Embryonic facial prominence (tissue), 1 donor: ENCODE data around the gene DNAJC13.
"Not testable (repeated sequence)": the region's sequence is repeated elsewhere in the genome, so short reads cannot be mapped to it uniquely, and the experiment has no call there.

Source experiments
- DNase-seq: peaks from one replicate; pipeline ENCODE4 v3.0.0-alpha.2; 2016; ENCODE audit errors: extremely low spot score

The DNAJC13 gene

DNA sequence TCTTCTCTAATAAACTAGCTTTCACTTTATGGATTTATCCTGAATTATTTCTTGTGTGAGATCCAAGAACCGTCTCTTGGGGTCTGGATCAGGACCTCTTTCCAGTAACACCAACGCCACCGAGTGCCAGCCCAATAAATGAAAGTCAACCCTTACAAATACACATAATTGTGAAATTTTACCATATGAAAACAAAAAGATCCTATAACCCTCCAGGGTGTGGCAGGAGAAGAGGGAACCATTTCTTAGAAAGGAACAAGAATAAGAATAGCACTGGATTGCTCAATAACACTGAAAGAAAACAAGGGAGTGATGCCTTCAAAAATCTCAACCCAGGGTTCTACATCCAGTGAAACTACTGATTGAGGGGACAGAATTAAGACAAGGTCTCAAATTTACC lies 128.2 kb downstream of the DNAJC13 start:
- no peak for DNase-seq

DNA sequence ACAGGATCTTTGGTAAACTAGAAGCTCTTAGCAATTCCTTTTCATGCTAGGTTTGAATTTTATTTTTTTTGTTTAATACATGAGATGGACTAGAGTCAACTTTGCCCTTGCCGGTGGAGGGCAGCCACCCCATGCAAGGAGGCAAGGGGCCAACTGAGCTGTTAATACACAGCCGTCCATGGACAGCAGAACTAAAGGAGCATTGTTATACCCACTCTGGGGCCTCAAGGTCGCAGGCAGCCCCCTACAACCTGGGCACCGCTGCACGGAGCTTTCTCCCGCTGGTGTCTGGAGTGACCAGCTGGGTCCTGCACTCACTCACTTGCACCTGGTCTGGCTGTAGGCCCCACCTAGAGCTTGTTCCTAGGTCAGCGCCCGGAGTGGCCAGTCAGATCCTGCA lies 131.9 kb downstream of the DNAJC13 start:
- no peak for DNase-seq

DNA sequence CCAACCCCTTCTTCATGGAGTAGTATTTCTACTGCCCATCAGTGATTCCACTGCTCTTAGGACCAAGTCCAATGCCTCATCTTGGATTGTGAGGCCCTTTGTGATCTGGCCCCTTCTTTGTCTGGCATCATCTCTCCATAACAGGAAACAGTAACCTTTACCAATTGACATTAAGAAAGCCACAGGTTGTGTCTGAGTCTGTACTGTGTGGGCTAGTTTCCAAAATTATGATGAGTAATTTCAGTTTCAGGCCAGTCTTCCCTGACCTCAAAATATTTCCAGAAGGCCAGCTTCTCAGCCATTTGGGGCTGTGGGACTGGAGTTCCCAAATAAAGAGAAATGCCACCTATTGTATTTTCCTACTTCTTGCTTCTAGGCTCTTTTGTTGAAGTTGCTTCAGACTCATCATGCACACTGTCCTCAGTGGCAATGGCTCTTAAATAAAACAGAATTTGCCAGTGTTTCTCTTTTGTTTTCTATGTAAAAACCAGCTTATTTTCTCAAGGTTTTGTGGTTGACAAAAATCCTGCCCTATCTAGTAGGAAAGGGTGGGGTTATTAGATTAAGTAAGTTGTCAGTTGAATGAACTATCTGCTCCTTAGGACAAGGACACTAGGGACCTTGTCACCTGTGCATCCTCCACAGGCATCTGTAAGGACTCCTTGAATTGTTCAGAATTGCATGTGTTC lies 132.7 kb downstream of the DNAJC13 start:
- DNase-seq = no peak

DNA sequence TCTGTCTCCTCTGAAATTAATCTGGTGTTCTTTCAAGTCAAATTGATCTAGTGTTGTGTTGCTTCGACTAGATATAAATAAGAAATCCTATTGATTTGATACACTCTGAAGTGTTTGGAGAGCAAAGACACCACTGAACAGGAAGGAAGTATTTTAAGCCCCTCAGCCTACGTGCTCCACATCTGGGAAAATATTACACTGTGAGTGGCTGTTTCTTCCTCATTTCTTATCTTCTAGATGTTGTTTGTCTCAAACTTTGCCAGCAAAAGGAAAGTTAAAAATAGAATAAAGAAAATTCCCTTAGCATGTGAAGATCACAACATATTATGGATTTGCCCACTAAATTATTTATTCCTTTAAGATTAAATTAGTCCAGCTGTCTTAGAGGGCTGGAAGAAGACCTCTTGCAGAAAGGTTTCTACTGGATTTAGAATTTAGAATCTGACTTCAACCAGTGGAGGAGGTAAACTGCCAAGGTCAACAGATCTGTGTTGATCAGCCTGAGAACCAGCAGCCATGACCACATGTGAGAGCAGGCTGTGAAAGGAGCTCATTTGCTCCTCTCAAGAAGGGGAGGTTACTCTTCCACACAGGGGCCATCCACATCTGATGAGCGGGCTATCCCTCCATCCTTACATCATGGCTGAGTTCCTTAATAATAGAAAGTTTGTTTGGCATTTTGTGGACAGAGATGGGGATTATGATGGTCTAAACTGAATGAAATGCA lies 133.4 kb downstream of the DNAJC13 start:
- no peak for DNase-seq

DNA sequence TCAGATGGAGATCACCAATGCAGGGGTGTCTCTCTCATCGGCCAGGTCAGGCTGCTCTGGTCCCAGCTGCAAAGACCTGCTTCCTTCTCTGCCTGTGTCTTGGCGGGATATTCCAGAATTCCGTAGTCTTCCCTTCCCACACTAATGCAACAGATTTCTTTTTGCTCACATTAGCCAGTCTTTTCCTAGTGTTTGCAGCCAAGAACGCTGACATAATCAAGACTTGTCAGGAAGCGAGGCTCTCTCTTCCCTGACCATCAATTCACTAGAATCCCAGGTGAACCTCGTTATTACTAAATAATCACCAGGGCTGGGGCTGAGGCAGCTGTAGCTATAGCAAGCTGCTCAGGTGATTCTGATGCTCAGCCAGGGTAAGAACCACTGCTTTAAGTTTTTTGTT lies 136.5 kb downstream of the DNAJC13 start:
- DNase-seq = no peak

DNA sequence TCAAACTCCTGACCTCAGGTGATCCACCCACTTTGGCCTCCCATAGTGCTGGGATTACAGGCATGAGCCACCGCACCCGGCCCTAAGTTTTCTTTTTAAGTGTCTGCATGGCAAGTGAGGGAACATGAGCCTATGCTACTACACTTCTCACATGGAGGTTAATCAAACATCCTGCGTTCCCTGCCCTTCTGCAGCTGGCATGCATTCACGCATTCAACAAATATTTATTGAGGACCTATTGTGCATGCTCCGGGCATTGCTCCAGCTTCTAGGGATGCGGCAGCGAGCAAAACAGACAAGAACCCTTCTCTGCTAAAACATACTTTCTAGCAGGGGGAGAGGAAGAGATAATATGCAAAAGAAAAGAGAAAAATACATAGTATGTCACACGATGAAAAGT lies 137.1 kb downstream of the DNAJC13 start:
- DNase-seq = no peak

DNA sequence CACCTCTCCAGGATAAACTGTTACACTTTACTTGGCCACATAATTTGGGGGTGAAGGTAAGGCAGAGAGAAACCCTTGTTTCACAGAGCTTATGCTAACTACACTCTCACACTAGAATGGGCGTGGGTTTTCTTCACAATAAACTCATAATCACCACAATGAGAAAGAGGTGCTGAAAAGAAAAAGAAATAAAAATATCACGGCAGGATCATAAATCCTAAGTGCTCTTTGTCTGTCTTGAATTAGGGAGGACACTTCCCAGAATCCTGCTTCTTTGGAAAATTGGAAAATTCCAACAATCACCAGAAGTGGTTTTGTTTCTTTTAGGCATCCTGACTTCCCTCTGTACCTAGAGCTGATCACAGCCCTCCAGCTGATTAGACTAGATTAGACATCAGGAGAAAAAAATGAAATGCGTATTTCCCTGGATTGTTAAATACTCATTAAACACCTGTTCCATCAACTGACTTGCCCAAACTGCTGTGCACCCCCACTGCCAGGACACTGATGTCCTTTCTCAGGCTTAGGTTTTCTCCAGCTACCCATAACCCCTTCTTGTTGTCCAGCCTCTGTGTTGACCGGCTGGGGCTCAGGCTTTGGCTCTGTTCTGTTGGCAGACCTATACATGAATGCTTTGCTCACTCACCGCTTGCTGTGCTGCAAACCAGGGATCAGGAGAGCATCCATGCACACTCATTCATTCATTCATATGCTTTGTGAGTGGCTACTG lies 138.2 kb downstream of the DNAJC13 start:
- DNase-seq = no peak

DNA sequence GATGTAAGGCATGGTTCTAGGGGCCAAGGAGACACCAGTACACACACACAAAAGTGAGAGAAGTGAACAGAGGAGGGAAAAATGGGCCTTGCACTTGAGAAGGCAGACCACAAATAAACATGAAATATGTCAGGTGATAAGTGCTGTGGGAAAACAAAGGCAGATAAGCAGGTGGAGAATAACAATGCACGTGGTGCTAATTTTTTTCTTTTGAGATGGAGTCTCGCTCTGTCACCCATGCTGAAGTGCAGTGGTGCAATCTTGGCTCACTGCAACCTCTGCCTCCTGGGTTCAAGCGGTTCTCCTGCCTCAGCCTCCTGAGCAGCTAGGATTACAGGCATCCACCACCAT lies 138.7 kb downstream of the DNAJC13 start:
- not testable (repeated sequence) for DNase-seq

DNA sequence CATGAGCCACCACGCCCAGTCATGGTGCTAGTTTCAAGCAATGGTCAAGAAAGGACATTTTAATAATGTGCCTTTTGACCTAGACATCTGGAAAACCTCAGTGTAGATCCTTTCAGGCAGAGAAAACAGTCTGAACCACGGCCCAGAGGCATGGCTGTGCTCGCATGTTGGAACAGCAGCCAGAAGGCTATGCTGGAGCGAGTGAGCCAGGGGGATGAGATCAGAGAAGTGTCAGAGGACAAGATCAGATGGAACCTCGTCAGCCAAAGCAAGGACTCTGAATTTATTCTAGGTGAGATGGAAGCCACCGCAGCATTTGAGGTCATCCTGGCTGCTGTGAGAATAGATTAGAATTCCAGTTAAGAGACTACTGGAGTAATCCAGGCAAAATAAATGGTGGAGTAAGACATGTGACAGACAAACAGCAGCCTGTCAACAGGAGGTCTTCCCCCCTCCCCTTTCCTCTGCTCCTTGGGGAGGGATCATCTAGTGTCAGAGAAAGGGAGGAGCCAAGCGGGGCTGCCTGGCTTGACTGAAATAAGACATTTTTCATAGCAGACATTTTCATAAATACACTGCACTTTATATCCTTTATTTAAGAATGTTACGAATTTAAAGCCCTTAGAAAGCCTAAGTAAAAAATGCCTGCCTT lies 139.3 kb downstream of the DNAJC13 start:
- no peak for DNase-seq

DNA sequence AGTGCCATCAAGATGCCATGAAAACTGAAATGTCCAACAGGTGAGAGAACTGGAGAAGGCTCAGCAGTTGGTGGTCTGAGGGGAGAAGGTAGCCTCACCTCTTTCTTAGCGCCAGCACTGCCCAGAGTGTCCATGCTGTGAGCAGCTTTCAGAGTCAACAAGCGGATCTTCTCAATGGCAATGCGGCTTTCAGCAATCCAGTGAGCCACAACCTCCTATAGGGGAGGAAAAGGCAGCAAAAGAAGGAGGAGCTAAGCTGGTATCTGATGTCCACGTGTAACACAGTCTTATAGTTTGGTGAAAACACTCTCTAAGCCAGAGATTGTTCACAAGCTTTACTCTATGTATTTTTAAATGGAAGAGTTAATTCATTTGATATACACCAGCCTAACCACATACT lies 143.7 kb downstream of the DNAJC13 start:
- DNase-seq = no peak

DNA sequence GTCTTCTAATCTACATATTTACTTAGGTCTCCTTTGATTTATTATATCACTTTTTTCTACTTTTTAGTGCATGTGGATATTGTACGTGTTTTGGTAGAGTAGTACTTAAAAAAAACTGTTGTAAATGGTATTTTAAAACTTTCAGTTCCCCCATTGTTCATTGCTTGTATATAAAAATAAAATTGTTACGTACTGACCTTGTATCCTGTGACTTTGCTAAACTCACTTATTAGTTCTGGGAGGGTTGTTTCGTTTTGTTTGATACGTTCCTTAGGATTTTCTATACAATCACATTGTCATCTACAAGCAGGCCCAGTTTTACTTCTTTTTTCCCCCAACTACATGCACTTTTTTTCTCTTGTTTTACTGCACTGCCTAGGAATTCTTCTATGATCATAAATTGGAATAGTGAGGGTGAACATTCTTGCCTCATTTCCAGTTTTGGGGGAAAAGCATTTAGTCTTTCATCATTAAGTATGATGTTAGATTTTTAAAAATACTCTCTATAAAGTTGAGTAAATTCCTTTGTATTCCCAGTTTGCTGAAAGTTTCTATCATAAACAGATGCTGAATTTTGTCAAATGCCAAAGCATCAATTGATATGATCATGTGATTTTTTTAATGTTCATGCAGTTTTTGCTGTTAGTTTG lies 146.2 kb downstream of the DNAJC13 start:
- DNase-seq = no peak

DNA sequence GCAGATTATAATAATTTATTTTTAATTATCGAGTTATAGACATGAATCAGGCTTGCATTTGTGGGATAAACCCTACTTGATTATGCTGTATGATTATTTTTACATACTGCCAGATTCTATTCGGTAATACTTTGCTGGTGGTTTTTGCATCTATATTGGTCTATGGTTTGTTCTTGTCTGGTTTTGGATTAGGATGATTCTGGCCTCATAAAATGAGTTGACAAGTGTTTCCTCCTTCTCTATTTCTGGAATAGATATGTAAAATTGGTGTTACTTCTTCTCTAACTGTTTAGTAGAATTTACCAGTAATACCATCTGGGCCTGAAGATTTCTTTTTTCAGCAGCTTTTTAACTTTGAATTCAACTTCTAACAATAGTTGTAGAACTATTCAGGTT lies 146.8 kb downstream of the DNAJC13 start:
- no peak for DNase-seq

DNA sequence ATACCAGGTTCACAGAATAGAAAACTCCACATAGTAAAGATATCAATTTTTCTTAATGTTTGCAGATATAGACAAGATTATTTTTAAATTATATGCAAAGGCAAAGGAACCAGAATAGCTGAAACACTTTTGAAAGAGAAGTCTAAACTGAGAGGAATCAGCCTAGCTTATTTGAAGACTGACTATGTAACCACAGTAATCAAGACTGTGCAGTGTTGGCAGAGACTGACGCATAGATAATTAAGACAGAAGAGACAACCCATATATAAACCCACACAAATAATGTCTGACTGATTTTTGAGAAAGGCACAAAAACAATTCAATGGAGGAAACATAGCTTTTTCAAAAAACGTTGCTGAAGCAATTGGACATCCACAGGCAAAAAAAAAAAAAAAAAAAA lies 151.1 kb downstream of the DNAJC13 start:
- no peak for DNase-seq

DNA sequence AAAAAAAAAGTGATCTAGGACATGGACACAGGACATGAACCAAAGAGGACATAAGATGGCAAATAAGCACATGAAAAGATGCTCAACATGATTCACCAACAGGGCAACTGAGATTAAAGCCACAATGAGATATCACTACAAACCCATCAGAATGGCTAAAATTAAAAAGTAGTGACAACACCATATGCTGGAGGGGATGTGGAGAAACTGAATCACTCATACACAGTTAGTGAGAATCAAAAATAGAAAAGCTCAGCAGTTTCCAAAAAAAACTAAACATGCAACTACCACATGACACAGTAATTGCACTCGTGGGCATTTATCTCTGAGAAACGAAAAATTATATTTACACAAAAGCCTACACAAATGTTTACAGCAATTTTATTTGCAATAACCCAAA lies 151.9 kb downstream of the DNAJC13 start:
- DNase-seq = no peak

DNA sequence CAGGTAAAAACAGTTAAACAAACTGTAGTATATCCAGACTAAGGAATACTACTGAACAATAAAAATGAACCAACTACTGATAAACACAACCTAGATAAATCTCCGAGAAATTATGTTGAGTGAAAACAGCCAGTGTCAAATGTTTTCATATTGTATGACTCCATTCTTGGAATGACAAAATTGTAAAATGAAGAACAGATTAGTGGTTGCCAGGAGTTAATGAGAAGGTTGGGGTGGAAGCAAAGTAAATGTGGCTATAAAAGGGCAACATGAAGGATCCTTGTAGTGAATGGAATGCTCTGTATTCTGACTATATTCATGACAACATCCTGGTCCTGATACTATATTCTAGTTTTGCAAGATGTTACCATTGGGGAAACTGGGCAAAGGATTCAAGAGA lies 152.3 kb downstream of the DNAJC13 start:
- DNase-seq = no peak

DNA sequence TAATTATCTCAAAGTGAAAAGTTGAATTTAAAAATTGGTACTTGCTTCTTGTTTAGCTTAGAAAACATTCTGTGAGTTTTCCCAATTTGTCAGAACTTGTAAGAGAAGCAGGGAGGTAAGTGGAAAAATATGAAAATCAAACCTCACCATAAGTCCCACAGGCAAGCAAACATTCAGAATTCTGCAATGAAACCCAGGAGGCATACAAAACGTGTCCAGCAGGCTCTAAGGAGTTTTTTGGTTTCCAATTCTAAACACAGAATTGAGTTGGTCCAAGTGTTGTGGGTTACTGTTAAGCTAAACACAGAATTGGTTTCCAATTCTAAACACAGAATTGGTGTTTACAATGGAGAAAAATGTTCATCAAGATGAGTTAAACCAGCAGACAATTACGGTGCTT lies 152.7 kb downstream of the DNAJC13 start:
- no peak for DNase-seq

DNA sequence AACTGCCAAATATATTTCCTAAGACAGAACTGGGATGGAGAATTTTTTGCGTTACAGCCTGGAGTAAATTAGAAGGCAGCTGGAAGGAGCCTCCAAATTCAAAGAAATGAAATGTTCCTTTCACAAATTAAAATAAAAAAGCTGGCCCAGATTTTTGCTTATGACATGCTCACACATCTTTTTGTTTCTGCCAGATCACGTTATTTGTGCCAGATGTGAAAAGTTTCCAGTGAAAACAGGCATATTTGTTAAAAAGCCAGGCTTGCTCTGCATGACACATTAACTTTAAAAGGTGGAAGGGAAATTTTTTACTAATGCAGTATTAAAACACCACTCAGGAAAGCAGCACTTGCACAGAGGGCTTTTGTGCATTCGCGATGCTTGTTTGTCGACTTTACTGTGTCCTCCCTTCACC lies 156.5 kb downstream of the DNAJC13 start:
- peak; percentile 16 for DNase-seq

DNA sequence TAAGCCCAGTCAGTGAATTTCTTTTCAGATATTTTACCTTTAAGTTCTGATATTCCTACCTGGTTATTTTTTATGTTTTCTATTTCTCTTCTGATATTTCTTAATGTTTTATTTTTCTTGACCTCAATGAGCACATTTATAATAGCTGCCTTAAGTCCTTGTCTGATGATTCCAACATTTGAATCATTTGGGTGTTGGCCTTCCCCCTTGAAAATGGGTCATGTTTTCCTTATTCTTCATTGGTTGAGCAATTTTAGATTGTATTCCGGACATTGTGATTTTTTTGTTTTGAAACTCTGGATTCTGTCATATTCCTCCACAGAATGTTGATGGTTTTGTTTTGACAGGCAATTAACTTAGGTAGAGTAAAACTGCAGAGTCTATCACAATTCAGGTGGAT lies 170.1 kb downstream of the DNAJC13 start:
- DNase-seq = no peak
